HFF-Myc (cell line): ENCODE results near the gene SLC6A11.

ENCODE experiments used
- DNase-seq: peaks from one replicate; pipeline ENCODE4 v3.0.0-alpha.2; 2011; ENCODE audit warnings: low read depth; ENCODE audit errors: extremely low read depth
- H3K4me3 ChIP-seq: replicated peaks from 2 replicates; pipeline ENCODE4 v1.5.1; 2011; ENCODE audit warnings: low read depth, mild to moderate bottlenecking, control low read depth, low read length
- TF ChIP-seq, protein P1 (sequence below): IDR thresholded peaks from 2 replicates; pipeline ENCODE4 v1.5.1; 2012; ENCODE audit warnings: mild to moderate bottlenecking, low read depth, low read length, control low read depth; ENCODE audit errors: missing control alignments

SLC6A11 gene

DNA sequence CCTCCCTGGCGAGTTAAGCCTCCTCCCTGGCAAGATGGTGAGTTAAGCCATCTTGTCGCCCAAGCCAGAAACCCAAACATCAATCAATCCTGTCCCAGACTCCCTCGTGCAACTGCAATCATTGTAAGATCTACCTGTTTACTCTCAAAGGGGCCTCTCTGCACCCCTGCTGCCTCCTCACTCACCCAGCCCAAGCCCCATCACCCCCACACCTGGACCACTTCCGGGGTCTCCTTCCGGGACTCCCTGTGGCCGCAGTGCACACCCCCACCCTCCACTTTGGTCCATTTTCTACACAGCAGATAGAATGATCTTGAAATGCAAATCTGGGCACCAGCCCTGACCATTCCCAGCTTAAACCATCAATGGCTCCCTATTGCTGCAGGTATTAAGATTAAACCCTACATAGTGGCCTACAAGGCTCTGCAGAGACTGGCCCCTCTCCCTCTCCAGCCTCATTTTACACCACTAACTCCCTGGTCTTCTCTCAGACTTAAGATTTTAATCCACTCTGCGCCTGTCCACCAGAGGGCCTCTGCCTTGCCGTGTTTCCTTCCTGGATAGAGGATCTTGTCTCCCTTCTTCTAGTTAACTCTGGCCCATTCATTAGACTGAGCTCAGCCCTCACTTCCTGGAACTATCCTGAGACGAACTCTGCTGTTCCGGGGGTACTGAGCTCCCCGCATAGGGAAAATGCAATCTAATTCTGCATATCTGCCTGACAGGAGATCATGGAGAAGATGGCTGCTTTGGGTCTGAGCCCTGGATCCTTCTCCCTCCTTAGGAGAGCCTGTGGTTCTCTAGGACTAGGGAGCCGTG, 134.7 kb downstream of the SLC6A11 start:
- H3K4me3 ChIP-seq: no peak overlapping the region
- no peak for DNase-seq
- TF ChIP-seq, protein P1, sequence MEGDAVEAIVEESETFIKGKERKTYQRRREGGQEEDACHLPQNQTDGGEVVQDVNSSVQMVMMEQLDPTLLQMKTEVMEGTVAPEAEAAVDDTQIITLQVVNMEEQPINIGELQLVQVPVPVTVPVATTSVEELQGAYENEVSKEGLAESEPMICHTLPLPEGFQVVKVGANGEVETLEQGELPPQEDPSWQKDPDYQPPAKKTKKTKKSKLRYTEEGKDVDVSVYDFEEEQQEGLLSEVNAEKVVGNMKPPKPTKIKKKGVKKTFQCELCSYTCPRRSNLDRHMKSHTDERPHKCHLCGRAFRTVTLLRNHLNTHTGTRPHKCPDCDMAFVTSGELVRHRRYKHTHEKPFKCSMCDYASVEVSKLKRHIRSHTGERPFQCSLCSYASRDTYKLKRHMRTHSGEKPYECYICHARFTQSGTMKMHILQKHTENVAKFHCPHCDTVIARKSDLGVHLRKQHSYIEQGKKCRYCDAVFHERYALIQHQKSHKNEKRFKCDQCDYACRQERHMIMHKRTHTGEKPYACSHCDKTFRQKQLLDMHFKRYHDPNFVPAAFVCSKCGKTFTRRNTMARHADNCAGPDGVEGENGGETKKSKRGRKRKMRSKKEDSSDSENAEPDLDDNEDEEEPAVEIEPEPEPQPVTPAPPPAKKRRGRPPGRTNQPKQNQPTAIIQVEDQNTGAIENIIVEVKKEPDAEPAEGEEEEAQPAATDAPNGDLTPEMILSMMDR: peak; percentile 61

DNA sequence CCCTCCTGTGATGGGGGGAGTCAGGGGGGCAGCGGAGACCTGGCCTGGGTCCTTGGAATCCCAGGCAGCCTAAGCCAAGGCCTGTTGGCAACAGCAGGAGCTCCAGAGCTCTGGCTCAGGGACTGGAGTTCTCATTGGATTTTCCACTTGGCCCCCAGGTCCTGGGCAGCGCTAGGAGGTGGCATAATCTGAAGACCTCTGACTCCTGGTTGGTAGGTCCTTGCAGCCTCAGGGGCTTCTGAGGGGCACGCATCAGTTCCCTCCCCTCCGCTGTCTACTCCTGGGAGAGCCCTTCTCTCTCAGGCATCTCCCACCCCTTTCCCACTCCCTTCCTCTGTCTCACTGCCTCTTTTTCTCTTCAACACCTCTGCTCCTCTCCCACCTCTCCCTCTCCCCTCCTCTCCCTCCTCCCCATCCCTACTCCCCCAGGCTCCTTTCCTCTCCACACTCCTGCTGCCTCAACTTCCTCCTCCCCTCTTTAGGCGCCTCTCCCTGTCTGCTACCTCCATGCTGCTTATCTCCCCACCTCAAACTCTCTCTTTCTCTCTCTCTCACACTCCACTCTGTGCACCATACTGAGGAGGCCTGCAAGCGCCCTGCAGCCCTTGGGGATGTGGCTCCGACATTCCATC, 135.4 kb downstream of the SLC6A11 start:
- TF ChIP-seq, protein P1: no peak
- no peak overlapping the region for H3K4me3 ChIP-seq
- no peak for DNase-seq

DNA sequence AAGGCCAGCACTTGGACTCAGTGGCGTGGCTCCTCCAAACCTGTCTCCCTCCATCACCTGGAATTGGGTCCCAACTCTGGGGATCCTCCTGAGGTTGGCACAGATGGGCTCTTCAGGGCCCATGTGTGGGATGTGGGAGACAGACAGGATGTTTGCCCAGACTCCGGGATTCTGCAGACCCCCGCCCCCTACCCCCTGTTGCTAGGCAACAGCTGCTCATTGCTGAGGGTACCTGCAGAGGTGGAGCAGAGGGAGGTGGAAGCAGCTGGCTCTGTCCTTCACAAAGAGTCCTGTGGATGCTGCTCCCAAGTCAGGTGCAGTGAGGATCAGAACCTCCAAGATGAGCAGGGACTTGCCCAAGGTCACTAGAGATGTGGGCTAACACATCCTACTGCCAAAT, 136.5 kb downstream of the SLC6A11 start:
- DNase-seq: no peak
- TF ChIP-seq, protein P1: no peak
- no peak overlapping the region for H3K4me3 ChIP-seq

DNA sequence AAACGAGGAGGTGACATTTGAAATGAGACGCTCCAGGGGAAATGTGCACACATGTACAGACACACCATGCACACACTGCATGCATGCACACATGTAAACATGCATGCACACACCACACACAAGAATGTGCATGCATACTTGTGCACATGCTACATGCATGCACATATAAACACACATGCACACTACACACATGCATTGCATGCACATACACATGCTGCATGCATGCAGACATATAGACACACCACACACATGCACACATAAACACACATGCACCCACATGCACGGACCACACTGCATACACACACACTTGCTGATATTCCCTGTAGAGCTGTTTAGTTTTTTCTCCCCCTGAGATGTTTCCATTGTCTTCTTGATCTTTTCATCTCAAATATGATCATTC, 138.7 kb downstream of the SLC6A11 start:
- H3K4me3 ChIP-seq: no peak overlapping the region
- TF ChIP-seq, protein P1: no peak
- DNase-seq: no peak

DNA sequence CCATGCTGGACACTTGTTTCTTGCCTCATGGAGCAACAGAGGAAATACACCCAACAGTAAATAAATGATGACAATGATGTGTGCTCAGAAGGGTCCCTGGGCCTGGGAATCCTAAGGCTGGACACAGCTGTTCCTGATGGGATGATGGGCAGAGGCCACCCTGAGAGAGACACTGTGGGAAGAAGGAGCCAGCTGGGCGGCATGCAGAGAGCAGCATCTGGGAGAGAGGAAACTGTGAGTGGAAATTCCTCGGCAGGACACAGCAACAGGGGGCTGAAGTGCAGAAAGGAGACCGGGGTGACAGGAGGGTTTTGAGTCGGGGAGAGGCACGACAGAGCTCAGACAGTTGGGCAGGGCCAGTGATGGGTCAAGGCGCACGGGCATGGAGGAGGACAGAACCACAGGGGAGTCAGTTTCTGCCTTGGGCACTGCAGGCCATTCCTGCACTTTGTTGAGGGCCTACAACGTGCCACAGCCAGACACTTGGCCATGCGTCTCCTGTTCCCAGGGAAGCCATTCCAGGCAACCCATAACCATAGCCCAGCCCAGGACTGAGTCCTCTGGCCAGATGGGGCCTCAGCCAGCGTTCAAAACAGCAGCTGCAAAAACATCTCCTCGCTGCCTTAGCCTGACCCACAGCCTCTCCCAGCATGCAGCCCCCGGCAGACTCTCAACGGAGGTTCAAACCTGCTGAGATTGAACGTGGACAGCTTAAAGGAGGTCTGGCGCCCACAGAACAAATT, 139.9 kb downstream of the SLC6A11 start:
- DNase-seq: no peak
- TF ChIP-seq, protein P1: no peak
- no peak overlapping the region for H3K4me3 ChIP-seq

DNA sequence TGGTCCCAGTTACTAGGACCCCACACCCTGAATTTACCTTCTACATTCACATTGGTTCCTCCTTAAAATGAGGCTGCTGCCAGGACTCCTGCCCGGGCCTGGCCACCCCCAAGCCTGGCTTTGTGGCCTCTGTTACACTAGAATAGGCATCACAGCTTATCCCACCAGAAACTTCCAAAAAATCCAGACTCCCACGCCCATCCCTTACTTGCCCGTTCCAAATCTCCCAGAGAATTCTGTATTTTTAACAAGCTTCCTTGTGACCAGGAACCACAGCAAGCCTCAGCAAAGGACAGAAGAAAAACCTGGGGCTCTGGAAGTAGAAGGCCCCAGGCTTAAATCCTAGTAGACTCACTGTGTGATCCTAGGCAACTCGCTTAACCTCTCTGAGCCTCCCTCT, 140.5 kb downstream of the SLC6A11 start:
- no peak for DNase-seq
- TF ChIP-seq, protein P1: no peak
- H3K4me3 ChIP-seq: no peak overlapping the region
